Erythroblast (primary cell): ENCODE data around the gene PER1.

ENCODE experiments used
- GATA1 ChIP-seq: IDR thresholded peaks from 2 replicates; pipeline ENCODE4 v1.6.1; 2011; ENCODE audit warnings: low read depth, mild to moderate bottlenecking, control low read depth, low read length, moderate library complexity
- POLR2A ChIP-seq: IDR thresholded peaks from 2 replicates; pipeline ENCODE4 v1.6.1; 2011; ENCODE audit warnings: mild to moderate bottlenecking, low read length

- TF ChIP-seq POLR2A (no peak), GATA1 (no peak)
Measured at GRCh38 chr17:8124350-8125153, 27.7 kb downstream of the PER1 start.
